Measurements from ENCODE around the gene SV2C. TPM values are rescaled to one million over a fixed set of nuclear protein-coding genes. Genes with fewer than 3 reads are reported as not detected.

The SV2C gene
- total RNA-seq, 2 donors from 2014 or later, result 0.05 TPM; not detected in 1

- no peak for DNase-seq (ENCODE audit: low spot score)
- intact Hi-C loops (cut with DNase I), result no loop called here
These were observed 109.7 kb downstream of the SV2C start for GRCh38 chr5:76192837-76193236.

DNA sequence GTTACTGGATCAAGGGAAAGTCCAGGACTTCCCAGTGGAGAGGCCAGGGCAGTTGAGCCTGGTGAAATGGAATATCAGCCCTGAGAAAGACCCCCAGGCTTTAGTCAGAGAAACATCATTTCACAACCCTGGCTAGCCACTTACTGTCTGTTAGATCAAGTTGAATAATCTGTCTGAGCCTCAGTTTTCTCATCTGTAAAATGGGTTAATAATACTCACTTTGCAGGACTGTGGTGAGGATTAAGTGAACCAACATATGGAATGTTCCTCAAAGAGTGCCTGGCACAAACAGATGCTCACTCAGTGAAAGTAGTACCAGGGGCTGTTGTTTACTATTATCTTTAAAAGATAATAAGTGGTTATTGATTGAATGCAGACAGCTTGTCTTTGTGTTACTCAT, 110.5 kb downstream of the SV2C start:
- intact Hi-C loops (cut with DNase I), result no loop called here
- no peak for DNase-seq (ENCODE audit: low spot score)

DNA sequence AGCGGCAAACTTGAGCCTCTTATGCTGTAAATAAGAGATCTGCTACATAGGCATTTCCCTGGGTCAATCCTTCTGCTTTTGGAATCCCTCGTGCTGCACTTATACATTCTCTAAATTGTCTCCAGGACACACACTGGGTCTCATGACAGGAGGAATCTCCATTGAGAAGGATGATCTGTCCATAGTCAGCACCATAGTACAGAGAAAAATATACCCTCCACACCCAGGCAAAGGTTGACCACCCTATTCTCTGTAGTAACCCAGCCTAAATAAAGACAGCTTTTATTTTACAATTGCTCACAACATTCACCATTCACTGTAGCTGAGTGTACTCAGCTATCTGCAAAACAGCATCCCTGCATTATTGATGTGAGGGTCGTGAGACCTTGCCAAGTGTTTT, 111.2 kb downstream of the SV2C start:
- intact Hi-C loops (cut with DNase I), result no loop called here
- DNase-seq (ENCODE audit: low spot score), result no peak

DNA sequence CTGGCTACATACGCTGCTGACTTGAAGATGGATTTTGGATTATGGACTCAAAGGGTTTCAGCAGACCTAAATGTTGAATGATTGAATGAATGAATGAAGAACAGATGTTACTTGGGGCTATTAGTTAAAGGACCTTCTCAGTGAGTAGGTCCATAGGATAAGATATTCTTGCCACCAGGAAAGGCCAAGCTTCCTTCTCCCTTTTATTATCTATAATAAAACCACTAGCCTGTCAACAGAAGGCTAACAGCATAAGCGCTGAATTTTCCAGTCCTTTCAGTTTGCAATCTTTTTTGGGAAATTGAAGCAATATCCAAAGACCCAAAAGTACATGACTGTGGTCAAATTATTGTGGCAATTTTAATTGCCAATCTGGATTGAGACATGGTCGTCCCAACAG, 113.3 kb downstream of the SV2C start:
- intact Hi-C loops (cut with DNase I), result no loop called here
- no peak for DNase-seq (ENCODE audit: low spot score)

DNA sequence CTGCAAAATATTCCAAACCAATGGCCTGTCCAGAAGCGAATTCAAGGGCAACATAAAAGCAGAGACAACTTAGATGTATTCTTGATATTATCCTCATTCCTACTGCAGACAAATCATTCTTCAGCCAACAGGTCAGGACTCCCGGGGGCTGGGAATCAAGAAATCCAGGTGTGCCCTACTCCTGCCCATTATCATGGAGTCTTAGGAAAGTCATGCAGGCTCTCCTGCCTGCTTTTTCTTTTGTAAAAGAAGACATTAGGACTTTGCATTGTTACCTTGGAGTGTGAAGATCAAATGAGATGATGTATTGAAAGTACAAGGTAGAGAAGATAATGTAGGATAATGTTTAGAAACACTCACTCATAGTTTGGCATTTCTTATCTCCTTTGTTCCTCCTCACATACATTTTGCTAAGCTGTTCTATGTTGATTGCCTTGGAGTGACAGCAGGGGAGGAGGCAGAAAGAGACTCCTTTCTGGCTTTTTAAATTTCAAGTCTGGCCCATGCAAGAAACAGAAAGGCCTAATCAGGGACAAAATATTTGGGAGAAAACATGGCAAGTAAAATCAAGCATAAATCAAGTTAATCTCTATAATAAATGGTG, 113.8 kb downstream of the SV2C start:
- intact Hi-C loops (cut with DNase I), result no loop called here
- no peak for DNase-seq (ENCODE audit: low spot score)

DNA sequence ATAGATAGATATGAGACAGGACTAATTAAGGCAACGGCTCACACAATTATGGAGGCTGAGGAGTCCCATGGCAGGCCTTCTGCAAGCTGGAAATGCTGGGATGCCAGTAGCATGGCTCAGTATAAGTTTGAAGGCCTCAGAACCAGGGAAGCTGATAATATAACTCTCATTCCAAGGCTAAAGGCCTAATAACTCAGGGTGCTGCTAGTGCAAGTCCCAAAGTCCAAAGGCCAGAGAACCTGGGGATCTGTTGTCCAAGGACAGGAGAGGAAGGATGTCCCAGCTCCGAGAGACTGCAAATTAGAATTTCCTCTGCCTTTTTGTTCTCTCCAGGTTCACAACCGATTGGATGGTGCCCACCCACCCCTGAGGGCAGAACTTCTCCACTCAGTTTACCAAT, 114.5 kb downstream of the SV2C start:
- intact Hi-C loops (cut with DNase I), result no loop called here
- no peak for DNase-seq (ENCODE audit: low spot score)

GRCh38 chr5:76199336-76200318, 116.4 kb downstream of the SV2C start:
- intact Hi-C loops (cut with DNase I), result no loop called here

GRCh38 chr5:76202182-76202581, 119.0 kb downstream of the SV2C start:
- no peak for DNase-seq (ENCODE audit: low spot score)
- intact Hi-C loops (cut with DNase I), result no loop called here

More at GRCh38 chr5:76199336-76200318, 116.4 kb downstream of the SV2C start:
- DNase-seq (ENCODE audit: low spot score), result no peak

GRCh38 chr5:76204191-76204590, 121.0 kb downstream of the SV2C start:
- intact Hi-C loops (cut with DNase I), result no loop called here
- DNase-seq (ENCODE audit: low spot score), result no peak

GRCh38 chr5:76204713-76205112, 121.5 kb downstream of the SV2C start:
- intact Hi-C loops (cut with DNase I), result no loop called here
- no peak for DNase-seq (ENCODE audit: low spot score)

DNA sequence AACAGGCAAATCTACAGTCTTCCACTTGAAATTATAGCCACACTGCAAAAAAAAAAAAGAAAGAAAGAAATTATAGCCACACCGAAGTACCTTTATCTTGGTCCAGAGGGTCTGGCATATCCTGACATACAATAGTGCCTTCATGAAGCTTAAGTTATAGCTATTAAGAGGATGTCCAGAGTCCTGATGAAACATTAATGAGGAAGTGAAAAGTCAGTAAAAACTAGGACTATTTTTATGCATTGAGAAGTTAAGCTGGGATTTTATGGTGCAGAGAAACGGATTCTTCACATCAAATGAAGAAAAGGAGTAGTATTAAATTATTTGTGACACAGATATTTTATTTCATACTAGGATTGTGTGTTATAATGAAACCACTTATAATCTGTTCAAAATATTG, 123.9 kb downstream of the SV2C start:
- no peak for DNase-seq (ENCODE audit: low spot score)
- intact Hi-C loops (cut with DNase I), result no loop called here

GRCh38 chr5:76209297-76209696, 126.1 kb downstream of the SV2C start:
- DNase-seq (ENCODE audit: low spot score), result no peak
- intact Hi-C loops (cut with DNase I), result no loop called here

DNA sequence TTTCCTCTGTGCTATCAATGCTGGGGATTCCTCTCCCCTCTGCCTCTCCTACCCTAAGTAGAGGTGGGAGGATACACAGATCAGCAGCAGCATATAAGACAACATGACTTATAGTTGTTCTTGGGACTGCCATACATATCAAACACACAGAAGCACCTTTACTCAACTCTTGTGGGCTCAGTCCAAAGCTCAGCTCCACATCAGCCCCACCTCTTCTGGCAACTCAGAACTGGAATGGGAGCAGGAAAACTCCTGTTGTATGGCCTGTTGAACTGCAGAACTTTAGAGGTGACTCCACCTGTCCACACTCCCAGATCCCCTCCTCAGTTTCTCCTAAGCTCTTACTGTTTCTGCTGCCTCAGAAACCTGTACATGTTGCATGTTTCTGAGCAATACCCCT, 127.8 kb downstream of the SV2C start:
- intact Hi-C loops (cut with DNase I), result no loop called here
- no peak for DNase-seq (ENCODE audit: low spot score)

DNA sequence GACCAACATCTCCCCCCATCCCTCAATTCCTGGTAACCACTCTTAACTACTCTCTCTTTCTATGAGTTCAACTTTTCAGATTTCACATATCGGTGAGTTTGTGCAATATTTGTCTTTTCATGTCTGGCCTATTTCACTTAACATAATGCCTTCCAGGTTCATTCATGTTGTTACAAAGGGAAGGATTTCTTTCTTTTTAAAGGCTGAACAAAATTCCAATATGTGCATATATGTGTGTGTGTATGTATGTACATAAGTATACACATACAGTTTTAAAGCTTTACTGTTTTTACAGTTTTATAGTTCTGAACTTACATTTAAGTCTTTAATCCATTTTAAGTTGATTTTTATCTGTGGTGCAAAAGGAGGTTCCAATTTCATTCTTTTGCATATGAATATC, 130.7 kb downstream of the SV2C start:
- no peak for DNase-seq (ENCODE audit: low spot score)
- intact Hi-C loops (cut with DNase I), result no loop called here

DNA sequence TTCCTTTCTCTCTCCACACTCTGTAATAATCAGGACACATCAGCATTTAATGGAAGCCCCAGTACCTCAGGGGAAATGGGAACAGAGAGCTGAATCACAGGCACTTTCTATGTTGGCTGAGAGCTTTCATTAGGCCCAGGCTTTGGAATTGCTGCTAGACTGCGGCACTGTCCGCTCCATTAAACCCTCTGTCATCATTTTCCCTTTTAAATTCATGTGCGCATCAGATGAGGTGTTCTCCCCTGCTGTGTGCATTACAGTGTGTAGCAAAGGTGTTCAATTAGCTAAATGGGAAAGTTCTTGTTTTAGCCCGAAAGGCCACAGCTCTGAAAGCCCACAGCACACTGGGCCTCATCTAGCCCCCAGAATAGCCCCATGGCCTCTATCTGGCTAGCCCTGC, 133.6 kb downstream of the SV2C start:
- intact Hi-C loops (cut with DNase I), result no loop called here

GRCh38 chr5:76219636-76220035, 136.5 kb downstream of the SV2C start:
- intact Hi-C loops (cut with DNase I), result no loop called here
- no peak for DNase-seq (ENCODE audit: low spot score)

More for the DNA sequence above, 133.6 kb downstream of the SV2C start:
- DNase-seq (ENCODE audit: low spot score), result no peak

GRCh38 chr5:76221311-76221710, 138.1 kb downstream of the SV2C start:
- DNase-seq (ENCODE audit: low spot score), result no peak
- intact Hi-C loops (cut with DNase I), result no loop called here

GRCh38 chr5:76222318-76222717, 139.1 kb downstream of the SV2C start:
- DNase-seq (ENCODE audit: low spot score), result no peak
- intact Hi-C loops (cut with DNase I), result no loop called here

DNA sequence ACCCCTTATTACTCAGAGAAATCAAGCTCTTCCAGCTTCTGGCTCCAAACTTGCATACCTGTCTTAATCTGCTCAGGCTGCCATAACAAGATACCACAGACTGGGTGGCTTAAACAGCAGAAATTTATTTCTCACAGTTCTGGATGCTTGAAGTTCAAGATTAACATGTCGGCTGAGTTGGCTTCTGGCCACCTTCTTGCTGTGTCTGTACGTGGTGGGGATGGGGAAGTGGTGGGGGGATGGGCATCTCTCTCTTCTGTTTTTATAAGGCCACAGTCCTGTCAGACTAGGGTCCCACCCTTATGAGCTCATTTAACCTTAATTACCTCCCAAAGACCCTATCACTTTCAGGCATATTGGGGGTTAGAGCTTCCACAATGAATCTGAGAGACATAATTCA, 140.5 kb downstream of the SV2C start:
- intact Hi-C loops (cut with DNase I), result no loop called here
- no peak for DNase-seq (ENCODE audit: low spot score)

DNA sequence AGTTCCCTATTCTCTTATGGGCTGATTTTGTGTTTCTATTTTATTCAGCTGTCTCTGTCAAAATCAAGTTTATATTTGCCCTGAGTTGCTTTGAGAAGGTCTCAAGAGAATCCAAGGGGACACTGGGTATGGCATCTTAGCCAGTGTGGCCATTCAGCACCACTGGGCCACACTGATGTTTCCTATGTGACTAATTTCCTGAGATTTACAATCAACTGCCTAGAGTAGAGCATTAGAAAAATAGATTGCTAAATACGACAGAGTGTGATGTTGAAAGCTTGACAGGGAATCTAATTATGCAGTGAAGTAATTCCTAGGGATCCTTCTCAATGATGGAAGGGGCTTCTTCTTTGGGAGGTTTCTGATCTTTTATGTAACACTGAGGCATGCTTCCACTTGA, 141.7 kb downstream of the SV2C start:
- intact Hi-C loops (cut with DNase I), result no loop called here
- DNase-seq (ENCODE audit: low spot score), result no peak

GRCh38 chr5:76225336-76225735, 142.2 kb downstream of the SV2C start:
- DNase-seq (ENCODE audit: low spot score), result no peak
- intact Hi-C loops (cut with DNase I), result no loop called here
